Measurements from ENCODE around the gene DNER. TPM values are rescaled to one million over a fixed set of nuclear protein-coding genes. Genes with fewer than 3 reads are reported as not detected.

DNER gene
- polyA plus RNA-seq, 1 of the 3 experiments (the other 2 are of a cell fraction): 1.4 TPM

- Histone ChIP-seq H4K20me1 (ENCODE audit: insufficient read depth) (no peaks in the 10 kb centered on the region), H3K36me3 (replicated peaks in 1 of 2; ENCODE audit: control insufficient read depth in 1 of 2, insufficient read depth in 2 of 2, low read length in 1 of 2) (no peaks in the 10 kb centered on the region), H3K4me1 (ENCODE audit: control insufficient read depth in 1 of 2, insufficient read depth in 2 of 2, low read depth in 1 of 2, low read length in 1 of 2) (no peaks in the 10 kb centered on the region), H2AFZ (ENCODE audit: low read depth) (no peak overlapping the region), H3K9me3 (no peaks in the 10 kb centered on the region), H3K27ac (ENCODE audit: low read depth in 2 of 2, low read length in 1 of 2) (no peak overlapping the region), H3F3A (replicated peaks; ENCODE audit: insufficient read depth) (no peaks in the 10 kb centered on the region), H3K4me3 (ENCODE audit: low read depth in 2 of 2, low read length in 1 of 2) (no peak overlapping the region), H3K9me2 (no peaks in the 10 kb centered on the region), H3K27me3 (ENCODE audit: insufficient read depth) (no peaks in the 10 kb centered on the region), H3K79me2 (ENCODE audit: insufficient read depth) (no peaks in the 10 kb centered on the region), H3K9ac (no peak overlapping the region), H3K4me2 (no peak overlapping the region)
- ChIA-PET CTCF (interaction anchor here (1.0 kb wide), 1 partner anchor 34 kb away, joined by 3 read pairs; no protein-coding TSS in a partner anchor), POLR2A (no interaction called here)
- TF ChIP-seq REST (IDR thresholded peaks at IDR 0.05; ENCODE audit: low read depth, low read length) (no peak), GABPA (IDR thresholded peaks at IDR 0.05; ENCODE audit: low read depth) (no peak), EP300 (IDR thresholded peaks at IDR 0.05; ENCODE audit: borderline replicate concordance in 1 of 2, low read depth in 1 of 2, low read length in 1 of 2) (no peak), JUND (IDR thresholded peaks at IDR 0.05) (no peak), TCF12 (IDR thresholded peaks at IDR 0.05) (no peak), TAF1 (IDR thresholded peaks at IDR 0.05; ENCODE audit: borderline replicate concordance, low read depth, low read length) (no peak), RAD21 (IDR thresholded peaks at IDR 0.05; ENCODE audit: low read length) (no peak), RXRA (IDR thresholded peaks at IDR 0.05; ENCODE audit: borderline replicate concordance, low read depth) (no peak), NFIC (IDR thresholded peaks at IDR 0.05; ENCODE audit: borderline replicate concordance) (no peak), CTCF (IDR thresholded peaks at IDR 0.05) (no peak)
- 38% methylated on average over 5 of the region's 5 CpGs for WGBS (ENCODE audit: low lambda C conversion rate)
- DNase-seq: no peak
Observed at GRCh38 chr2:229528846-229529245, 185.5 kb downstream of the DNER start.

- no peaks in the 10 kb centered on the region for H3K9me3 ChIP-seq
- no peak for DNase-seq
- H3K4me3 ChIP-seq (ENCODE audit: low read depth in 2 of 2, low read length in 1 of 2): no peak overlapping the region
- ChIA-PET CTCF (interaction anchor here (1.3 kb wide), 1 partner anchor 8 kb away, joined by 3 read pairs; no protein-coding TSS in a partner anchor), POLR2A (no interaction called here)
- H3K9me2 ChIP-seq: no peaks in the 10 kb centered on the region
- no peak overlapping the region for H3K27ac ChIP-seq (ENCODE audit: low read depth in 2 of 2, low read length in 1 of 2)
- H3K79me2 ChIP-seq (ENCODE audit: insufficient read depth): no peaks in the 10 kb centered on the region
- no peaks in the 10 kb centered on the region for H3K36me3 ChIP-seq (replicated peaks in 1 of 2; ENCODE audit: control insufficient read depth in 1 of 2, insufficient read depth in 2 of 2, low read length in 1 of 2)
- no peak overlapping the region for H3K9ac ChIP-seq
- H3K4me2 ChIP-seq: no peak overlapping the region
- no peaks in the 10 kb centered on the region for H3F3A ChIP-seq (replicated peaks; ENCODE audit: insufficient read depth)
- no peaks in the 10 kb centered on the region for H4K20me1 ChIP-seq (ENCODE audit: insufficient read depth)
- no peaks in the 10 kb centered on the region for H3K4me1 ChIP-seq (ENCODE audit: control insufficient read depth in 1 of 2, insufficient read depth in 2 of 2, low read depth in 1 of 2, low read length in 1 of 2)
- H3K27me3 ChIP-seq (ENCODE audit: insufficient read depth): no peaks in the 10 kb centered on the region
- no peak overlapping the region for H2AFZ ChIP-seq (ENCODE audit: low read depth)
- WGBS (ENCODE audit: low lambda C conversion rate): 79% methylated on average over 10 of the region's 10 CpGs
- TF ChIP-seq MXI1 (IDR thresholded peaks at IDR 0.05; ENCODE audit: low read depth, low read length) (no peak), EP300 (IDR thresholded peaks at IDR 0.05; ENCODE audit: borderline replicate concordance in 1 of 2, low read depth in 1 of 2, low read length in 1 of 2) (no peak), REST (IDR thresholded peaks at IDR 0.05; ENCODE audit: low read depth, low read length) (no peak), PBX3 (IDR thresholded peaks at IDR 0.05) (no peak), CHD2 (IDR thresholded peaks at IDR 0.05; ENCODE audit: low read length, partially characterized antibody) (no peak), YY1 (IDR thresholded peaks at IDR 0.05; ENCODE audit: low read depth) (no peak), MEF2A (IDR thresholded peaks at IDR 0.05; ENCODE audit: borderline replicate concordance, low read depth) (no peak), CTCF (IDR thresholded peaks at IDR 0.05) (no peak), TCF12 (IDR thresholded peaks at IDR 0.05) (no peak)
Observed at GRCh38 chr2:229526951-229527350, 187.4 kb downstream of the DNER start.
